NAMALWA (cell line): ENCODE measurements around the gene C16orf86.

Experiments used
- DNase-seq: peaks from one replicate; pipeline ENCODE4 v3.0.0-alpha.2; 2015; ENCODE audit warnings: low spot score

Gene C16orf86

GRCh38 chr16:67653789-67654402, 12.7 kb upstream of the C16orf86 start:
- no peak for DNase-seq

- no peak for DNase-seq
Measured at GRCh38 chr16:67654403-67654911, 12.2 kb upstream of the C16orf86 start.

GRCh38 chr16:67655363-67655762, 11.3 kb upstream of the C16orf86 start:
- no peak for DNase-seq

GRCh38 chr16:67656344-67657016, 10.1 kb upstream of the C16orf86 start:
- no peak for DNase-seq

- DNase-seq = no peak
Measured at GRCh38 chr16:67657017-67657608, 9.5 kb upstream of the C16orf86 start.

- no peak for DNase-seq
Measured at GRCh38 chr16:67657751-67658518, 8.7 kb upstream of the C16orf86 start.

GRCh38 chr16:67658849-67659674, 7.6 kb upstream of the C16orf86 start:
- DNase-seq = no peak

GRCh38 chr16:67659675-67660563, 6.7 kb upstream of the C16orf86 start, which contains the start of gene ACD:
TSS of gene ACD (minus strand) at chr16:67660260. CDS start at chr16:67660220, 40 bp downstream.
- DNase-seq = peak; percentile 96

GRCh38 chr16:67660564-67661028, 6.0 kb upstream of the C16orf86 start, which contains the start of gene PARD6A:
TSS of gene PARD6A (plus strand) at chr16:67660960. CDS start at chr16:67661039, 79 bp downstream.
- DNase-seq = peak; percentile 99

GRCh38 chr16:67661101-67661761, 5.4 kb upstream of the C16orf86 start:
- no peak for DNase-seq

GRCh38 chr16:67661886-67662652, 4.5 kb upstream of the C16orf86 start:
- DNase-seq = no peak

- DNase-seq = no peak
Measured at GRCh38 chr16:67662653-67663010, 4.0 kb upstream of the C16orf86 start.

- DNase-seq = peak; percentile 67
Measured at GRCh38 chr16:67663151-67663876, 3.3 kb upstream of the C16orf86 start.

- DNase-seq = no peak
Measured at GRCh38 chr16:67663877-67664222, 2.8 kb upstream of the C16orf86 start.

GRCh38 chr16:67664258-67664657, 2.4 kb upstream of the C16orf86 start:
- DNase-seq = no peak

GRCh38 chr16:67664871-67665270, 1.7 kb upstream of the C16orf86 start:
- no peak for DNase-seq

GRCh38 chr16:67665598-67665997, 1.0 kb upstream of the C16orf86 start:
- DNase-seq = no peak

GRCh38 chr16:67666032-67666551, 522 bp upstream of the C16orf86 start:
- peak; percentile 54 for DNase-seq
